GM18907 (cell line): ENCODE results near the gene SNAPC5.
"Not testable (repeated sequence)": the region's sequence is repeated elsewhere in the genome, so short reads cannot be mapped to it uniquely, and the experiment has no call there.

ENCODE experiments used
- ATAC-seq: cut with Tn5 transposase; IDR thresholded peaks from one replicate; pipeline ENCODE4 v1.9.1; 2021; ENCODE audit warnings: mild to moderate bottlenecking, moderate library complexity; ENCODE audit not compliant: unreplicated experiment

SNAPC5 gene

GRCh38 chr15:66494262-66494661, 3.3 kb downstream of the SNAPC5 start:
- ATAC-seq = no peak

- no peak for ATAC-seq
Observed at GRCh38 chr15:66491846-66492245, 5.7 kb downstream of the SNAPC5 start.

- no peak for ATAC-seq
Observed at GRCh38 chr15:66489179-66489791, 8.3 kb downstream of the SNAPC5 start.

GRCh38 chr15:66488525-66488924, 9.0 kb downstream of the SNAPC5 start:
- no peak for ATAC-seq

GRCh38 chr15:66486887-66487286, 10.7 kb downstream of the SNAPC5 start:
- ATAC-seq = no peak

GRCh38 chr15:66484539-66485112, 12.9 kb downstream of the SNAPC5 start:
- no peak for ATAC-seq

- ATAC-seq = no peak
Observed at GRCh38 chr15:66483131-66483566, 14.4 kb downstream of the SNAPC5 start.

- ATAC-seq = no peak
Observed at GRCh38 chr15:66482539-66482938, 15.0 kb downstream of the SNAPC5 start.

- no peak for ATAC-seq
Observed at GRCh38 chr15:66481107-66481856, 16.3 kb downstream of the SNAPC5 start.

- ATAC-seq = no peak
Observed at GRCh38 chr15:66480267-66480666, 17.3 kb downstream of the SNAPC5 start.

GRCh38 chr15:66477011-66477410, 20.6 kb downstream of the SNAPC5 start:
- no peak for ATAC-seq

GRCh38 chr15:66476535-66476934, 21.0 kb downstream of the SNAPC5 start:
- no peak for ATAC-seq

- no peak for ATAC-seq
Observed at GRCh38 chr15:66474963-66475362, 22.6 kb downstream of the SNAPC5 start.

- no peak for ATAC-seq
Observed at GRCh38 chr15:66474135-66474534, 23.4 kb downstream of the SNAPC5 start.

GRCh38 chr15:66472176-66472999, 25.2 kb downstream of the SNAPC5 start:
- ATAC-seq = peak; percentile 76

GRCh38 chr15:66470825-66471224, 26.7 kb downstream of the SNAPC5 start:
- ATAC-seq = not testable (repeated sequence)

GRCh38 chr15:66467162-66468040, 30.2 kb downstream of the SNAPC5 start:
- not testable (repeated sequence) for ATAC-seq

- ATAC-seq = not testable (repeated sequence)
Observed at GRCh38 chr15:66465294-66465693, 32.3 kb downstream of the SNAPC5 start.

GRCh38 chr15:66462627-66463026, 34.9 kb downstream of the SNAPC5 start:
- ATAC-seq = no peak

GRCh38 chr15:66461917-66462316, 35.6 kb downstream of the SNAPC5 start:
- no peak for ATAC-seq
